Caco-2 (cell line): Measurements from ENCODE around the gene HDAC11. TPM values are rescaled to one million over a fixed set of nuclear protein-coding genes. Genes with fewer than 3 reads are reported as not detected.

Source experiments
- BruUV-seq: library from RNA; stranded (reverse); fragments of 400-500 nt; replicated peaks from 2 replicates; lab custom pipeline; 2021; lab: Mats Ljungman, UMichigan
- CTCF ChIA-PET: fragments of 300-600 bp; sonication (Branson Sonifier 250); formaldehyde crosslinking; loops from one replicate; lab custom pipeline; 2022; ENCODE audit warnings: antibody characterized with exemption; lab: Charles Lee
- POLR2A ChIA-PET: fragments of 300-600 bp; sonication (Branson Sonifier 250); formaldehyde crosslinking; loops from one replicate; lab custom pipeline; 2022; ENCODE audit warnings: antibody characterized with exemption; lab: Charles Lee
- DNase-seq, 2 experiments: peaks; one replicate each; pipeline versions ENCODE4 v3.0.0 to v3.0.0-alpha.2; 2020 to 2022
- H3K27me3 ChIP-seq: replicated peaks from 2 replicates; pipeline ENCODE4 v1.6.0; 2011; ENCODE audit warnings: low read length; ENCODE audit not compliant: control insufficient read depth, insufficient read depth
- H3K36me3 ChIP-seq: 2 replicates; pipeline ENCODE4 v1.5.1; 2011; ENCODE audit warnings: low read length; ENCODE audit not compliant: control insufficient read depth, insufficient read depth
- H3K4me1 ChIP-seq: fragments of 250-450 bp; sonication (Bioruptor Pico); 2 replicates; pipeline ENCODE4 v1.5.1; 2020; ENCODE audit warnings: mild to moderate bottlenecking
- H3K4me3 ChIP-seq: 2 replicates; pipeline ENCODE4 v1.5.1; 2011; ENCODE audit warnings: low read depth, mild to moderate bottlenecking, control low read depth, low read length
- H3K9me3 ChIP-seq: fragments of 250-450 bp; sonication (Bioruptor Pico); 2 replicates; pipeline ENCODE4 v1.5.1; 2020; ENCODE audit warnings: mild to moderate bottlenecking, moderate library complexity
- H3K27ac Mint-ChIP-seq: one replicate; pipeline ENCODE4 v1.8.0; 2022; ENCODE audit warnings: mixed read lengths; ENCODE audit not compliant: unreplicated experiment
- H3K27me3 Mint-ChIP-seq: one replicate; pipeline ENCODE4 v1.8.0; 2022; ENCODE audit warnings: mixed read lengths; ENCODE audit not compliant: insufficient read depth, unreplicated experiment
- H3K36me3 Mint-ChIP-seq: one replicate; pipeline ENCODE4 v1.8.0; 2022; ENCODE audit warnings: mild to moderate bottlenecking, mixed read lengths; ENCODE audit not compliant: insufficient read depth, unreplicated experiment
- H3K4me1 Mint-ChIP-seq: one replicate; pipeline ENCODE4 v1.8.0; 2022; ENCODE audit warnings: low read depth, mixed read lengths; ENCODE audit not compliant: unreplicated experiment
- H3K4me3 Mint-ChIP-seq: one replicate; pipeline ENCODE4 v1.8.0; 2022; ENCODE audit warnings: mild to moderate bottlenecking, moderate library complexity, mixed read lengths; ENCODE audit not compliant: unreplicated experiment
- H3K9me3 Mint-ChIP-seq: one replicate; pipeline ENCODE4 v1.8.0; 2022; ENCODE audit warnings: mixed read lengths; ENCODE audit not compliant: unreplicated experiment
- intact Hi-C: fragments of 100-400 bp; cut with micrococcal nuclease; formaldehyde crosslinking; loops from one replicate; pipeline ENCODE4 v1.10.0; 2022; ENCODE audit not compliant: unreplicated experiment
- total RNA-seq: library from RNA; stranded (reverse); gene quantifications from 2 replicates; pipeline ENCODE4 v1.2.3, GENCODE V29; 2022
- TF ChIP-seq, protein P1 (sequence below), 2 experiments: fragments of 200-600 bp in 1 of 2; IDR thresholded peaks; 1 replicate in 1 of 2; 2 replicates in 1 of 2; pipeline versions ENCODE4 v1.5.1 to v1.8.0; 2011 to 2022; ENCODE audit warnings: antibody characterized with exemption in 1 of 2, control low read depth in 1 of 2, inconsistent platforms in 1 of 2, low read depth in 1 of 2, low read length in 1 of 2, mild to moderate bottlenecking in 1 of 2, moderate library complexity in 1 of 2; ENCODE audit not compliant: insufficient read depth in 1 of 2, severe bottlenecking in 1 of 2, unreplicated experiment in 1 of 2

The HDAC11 gene
- total RNA-seq, 1 experiment from 2014 or later = 10.9 TPM

DNA sequence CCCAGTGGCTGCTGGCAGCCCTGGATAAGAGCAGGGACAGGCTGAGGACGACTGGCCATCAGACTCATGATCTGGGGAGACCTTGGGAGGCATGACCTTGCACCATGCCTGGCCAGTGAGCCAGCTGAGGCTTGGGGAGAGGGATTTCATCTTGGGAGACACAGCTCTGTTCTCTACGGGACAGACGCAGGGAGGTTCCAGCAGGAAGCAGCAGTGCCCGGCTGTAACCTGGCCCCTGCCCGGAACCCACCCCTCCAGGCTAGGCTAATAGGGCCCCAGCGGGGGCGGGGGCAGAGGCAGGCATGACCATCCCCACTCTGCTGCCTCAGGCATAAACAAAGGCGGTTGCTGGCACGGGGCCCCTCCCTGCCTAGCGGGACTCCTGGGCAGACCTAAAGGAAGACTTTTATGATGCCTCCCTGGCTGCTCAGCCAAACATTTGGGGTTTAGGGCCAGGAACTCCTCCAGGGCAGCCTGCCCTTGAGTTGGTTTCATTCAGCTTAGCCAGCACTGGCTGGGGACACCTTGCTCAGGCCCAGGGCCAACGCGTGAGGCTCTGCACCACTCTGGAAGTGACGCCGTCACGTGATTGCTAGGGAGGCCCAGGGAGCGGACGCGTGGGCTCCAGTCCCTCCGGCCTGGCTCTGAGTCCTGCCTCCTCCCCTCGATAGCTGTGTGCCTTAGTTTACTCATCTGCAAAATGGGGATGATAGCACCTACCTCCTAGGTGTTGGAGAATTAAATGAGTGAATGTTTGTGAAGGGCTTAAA is 27.6 kb downstream of the HDAC11 start:
- H3K4me3 ChIP-seq = no peak overlapping the region
- Mint-ChIP-seq H3K4me3 (no peak overlapping the region), H3K27me3 (no peaks in the 10 kb centered on the region), H3K9me3 (no peaks in the 10 kb centered on the region), H3K4me1 (peaks cover 4% of the 10 kb centered on the region), H3K27ac (no peak overlapping the region), H3K36me3 (peaks cover 4% of the 10 kb centered on the region)
- DNase-seq = no peak
- intact Hi-C loops = loop anchor here (5.0 to 10.0 kb wide), 2 partner anchors 40 to 377 kb away; partner anchors contain the start of genes FBLN2 and WNT7A
- ChIA-PET CTCF (interaction anchor here (0.6 to 2.0 kb wide), 3 partner anchors 11 to 141 kb away, joined by 3 to 8 read pairs (median 3); no protein-coding TSS in a partner anchor), POLR2A (no interaction called here)
- TF ChIP-seq, protein P1, sequence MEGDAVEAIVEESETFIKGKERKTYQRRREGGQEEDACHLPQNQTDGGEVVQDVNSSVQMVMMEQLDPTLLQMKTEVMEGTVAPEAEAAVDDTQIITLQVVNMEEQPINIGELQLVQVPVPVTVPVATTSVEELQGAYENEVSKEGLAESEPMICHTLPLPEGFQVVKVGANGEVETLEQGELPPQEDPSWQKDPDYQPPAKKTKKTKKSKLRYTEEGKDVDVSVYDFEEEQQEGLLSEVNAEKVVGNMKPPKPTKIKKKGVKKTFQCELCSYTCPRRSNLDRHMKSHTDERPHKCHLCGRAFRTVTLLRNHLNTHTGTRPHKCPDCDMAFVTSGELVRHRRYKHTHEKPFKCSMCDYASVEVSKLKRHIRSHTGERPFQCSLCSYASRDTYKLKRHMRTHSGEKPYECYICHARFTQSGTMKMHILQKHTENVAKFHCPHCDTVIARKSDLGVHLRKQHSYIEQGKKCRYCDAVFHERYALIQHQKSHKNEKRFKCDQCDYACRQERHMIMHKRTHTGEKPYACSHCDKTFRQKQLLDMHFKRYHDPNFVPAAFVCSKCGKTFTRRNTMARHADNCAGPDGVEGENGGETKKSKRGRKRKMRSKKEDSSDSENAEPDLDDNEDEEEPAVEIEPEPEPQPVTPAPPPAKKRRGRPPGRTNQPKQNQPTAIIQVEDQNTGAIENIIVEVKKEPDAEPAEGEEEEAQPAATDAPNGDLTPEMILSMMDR (IDR thresholded peaks at IDR 0.05; ENCODE audit: insufficient read depth in 1 of 2, low read depth in 1 of 2, low read length in 1 of 2, severe bottlenecking in 1 of 2, unreplicated experiment in 1 of 2) = no peak
- no TSS peak for BruUV-seq
- H3K4me1 ChIP-seq = peaks cover 9% of the 10 kb centered on the region
- H3K27me3 ChIP-seq = no peaks in the 10 kb centered on the region
- H3K9me3 ChIP-seq = no peaks in the 10 kb centered on the region
- no peaks in the 10 kb centered on the region for H3K36me3 ChIP-seq

DNA sequence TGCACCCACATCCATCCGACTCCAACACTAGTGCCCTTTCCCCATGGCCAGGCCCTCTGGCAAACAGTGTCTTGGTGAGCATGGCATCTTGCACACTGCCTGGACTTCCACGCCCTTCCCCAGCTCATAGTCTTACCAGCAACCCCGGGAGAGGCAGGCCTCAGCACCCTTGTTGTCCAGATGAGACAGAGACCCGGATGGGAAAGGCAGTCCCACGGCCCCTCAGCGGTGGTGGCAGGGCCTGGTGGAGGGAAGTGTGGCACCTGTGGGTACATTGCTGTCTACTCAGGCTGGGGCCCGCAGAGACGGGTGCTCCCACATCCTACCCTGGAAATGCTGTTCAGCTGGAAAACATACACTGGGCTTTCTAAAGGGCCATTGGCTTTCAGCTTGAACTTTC is 28.4 kb downstream of the HDAC11 start:
- BruUV-seq = no TSS peak
- intact Hi-C loops = loop anchor here (5.0 to 10.0 kb wide), 2 partner anchors 39 to 376 kb away; partner anchors contain the start of genes FBLN2 and WNT7A
- no peaks in the 10 kb centered on the region for H3K27me3 Mint-ChIP-seq
- ChIA-PET CTCF (interaction anchor here (2.0 to 2.1 kb wide), 2 partner anchors 12 to 140 kb away, joined by 8 to 17 read pairs; no protein-coding TSS in a partner anchor), POLR2A (no interaction called here)
- TF ChIP-seq, protein P1 (IDR thresholded peaks at IDR 0.05; ENCODE audit: insufficient read depth in 1 of 2, low read depth in 1 of 2, low read length in 1 of 2, severe bottlenecking in 1 of 2, unreplicated experiment in 1 of 2) = no peak
- no peak overlapping the region for H3K4me3 Mint-ChIP-seq
- H3K9me3 ChIP-seq = no peaks in the 10 kb centered on the region
- no peaks in the 10 kb centered on the region for H3K27me3 ChIP-seq
- no peak overlapping the region for H3K27ac Mint-ChIP-seq
- peaks cover 14% of the 10 kb centered on the region for H3K4me1 ChIP-seq
- no peak overlapping the region for H3K4me3 ChIP-seq
- H3K4me1 Mint-ChIP-seq = peaks cover 4% of the 10 kb centered on the region
- H3K9me3 Mint-ChIP-seq = no peaks in the 10 kb centered on the region
- H3K36me3 ChIP-seq = no peaks in the 10 kb centered on the region
- no peaks in the 10 kb centered on the region for H3K36me3 Mint-ChIP-seq
- no peak for DNase-seq

DNA sequence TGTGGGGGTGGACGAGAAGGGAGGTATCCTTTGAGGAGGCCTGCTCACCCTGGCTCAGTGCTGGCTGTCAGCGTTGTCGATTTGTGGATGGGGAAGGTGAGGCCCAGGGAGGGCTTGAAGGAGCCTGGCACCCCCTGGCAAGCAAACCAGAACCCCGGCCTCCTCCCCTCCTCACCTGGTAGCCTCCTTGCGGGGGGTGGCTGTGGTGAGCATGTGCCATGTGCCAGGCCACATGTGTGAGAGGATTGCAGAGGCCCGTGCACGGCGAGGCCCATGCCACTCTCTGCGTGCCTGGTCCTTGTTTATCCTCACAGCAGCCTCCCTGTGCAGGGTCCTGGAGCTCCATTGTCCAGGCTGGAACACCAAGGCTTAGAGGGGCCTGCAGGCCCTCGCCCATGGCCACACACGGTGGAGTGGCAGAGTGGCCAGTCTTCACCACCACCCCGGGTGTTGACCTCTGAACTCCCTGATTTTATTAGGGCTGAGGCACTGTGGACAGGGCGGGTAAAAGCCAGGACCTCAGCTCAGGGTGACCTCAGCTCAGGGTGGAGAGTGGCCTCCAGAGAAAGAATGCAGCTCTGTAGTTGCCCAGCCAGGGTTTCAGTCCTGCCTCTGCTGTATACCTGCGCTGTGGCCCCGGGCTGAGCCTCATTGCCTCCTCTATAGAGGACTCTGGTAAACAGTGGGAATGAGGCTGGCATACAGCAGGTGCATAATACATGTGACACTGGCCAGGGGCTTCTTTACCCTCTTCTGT is 29.1 kb downstream of the HDAC11 start:
- Mint-ChIP-seq H3K36me3 (no peaks in the 10 kb centered on the region), H3K9me3 (no peaks in the 10 kb centered on the region), H3K27me3 (no peaks in the 10 kb centered on the region), H3K4me3 (no peak overlapping the region), H3K4me1 (peaks cover 4% of the 10 kb centered on the region), H3K27ac (no peak overlapping the region)
- no TSS peak for BruUV-seq
- Histone ChIP-seq H3K36me3 (no peaks in the 10 kb centered on the region), H3K9me3 (no peaks in the 10 kb centered on the region), H3K4me1 (peaks cover 17% of the 10 kb centered on the region), H3K27me3 (no peaks in the 10 kb centered on the region), H3K4me3 (no peak overlapping the region)
- TF ChIP-seq, protein P1 (IDR thresholded peaks at IDR 0.05; ENCODE audit: insufficient read depth in 1 of 2, low read depth in 1 of 2, low read length in 1 of 2, severe bottlenecking in 1 of 2, unreplicated experiment in 1 of 2) = no peak
- ChIA-PET POLR2A (no interaction called here), CTCF (interaction anchor here (2.0 to 2.1 kb wide), 2 partner anchors 13 to 139 kb away, joined by 8 to 17 read pairs; no protein-coding TSS in a partner anchor)
- intact Hi-C loops = loop anchor here (5.0 to 10.0 kb wide), 2 partner anchors 38 to 376 kb away; partner anchors contain the start of genes FBLN2 and WNT7A
- no peak for DNase-seq
